ENCODE data around the gene ZPR1. TPM values are rescaled to one million over a fixed set of nuclear protein-coding genes. Genes with fewer than 3 reads are reported as not detected.
A peak's percentile ranks its signal among the peaks of the same experiment; 100 is the strongest.
"Not testable (repeated sequence)": the region's sequence is repeated elsewhere in the genome, so short reads cannot be mapped to it uniquely, and the experiment has no call there.

ZPR1 gene, protein sequence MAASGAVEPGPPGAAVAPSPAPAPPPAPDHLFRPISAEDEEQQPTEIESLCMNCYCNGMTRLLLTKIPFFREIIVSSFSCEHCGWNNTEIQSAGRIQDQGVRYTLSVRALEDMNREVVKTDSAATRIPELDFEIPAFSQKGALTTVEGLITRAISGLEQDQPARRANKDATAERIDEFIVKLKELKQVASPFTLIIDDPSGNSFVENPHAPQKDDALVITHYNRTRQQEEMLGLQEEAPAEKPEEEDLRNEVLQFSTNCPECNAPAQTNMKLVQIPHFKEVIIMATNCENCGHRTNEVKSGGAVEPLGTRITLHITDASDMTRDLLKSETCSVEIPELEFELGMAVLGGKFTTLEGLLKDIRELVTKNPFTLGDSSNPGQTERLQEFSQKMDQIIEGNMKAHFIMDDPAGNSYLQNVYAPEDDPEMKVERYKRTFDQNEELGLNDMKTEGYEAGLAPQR
- 36.6 and 44.7 TPM in 2 replicates for total RNA-seq (2014; rRNA removed; shearing (Covaris generic))

DNA sequence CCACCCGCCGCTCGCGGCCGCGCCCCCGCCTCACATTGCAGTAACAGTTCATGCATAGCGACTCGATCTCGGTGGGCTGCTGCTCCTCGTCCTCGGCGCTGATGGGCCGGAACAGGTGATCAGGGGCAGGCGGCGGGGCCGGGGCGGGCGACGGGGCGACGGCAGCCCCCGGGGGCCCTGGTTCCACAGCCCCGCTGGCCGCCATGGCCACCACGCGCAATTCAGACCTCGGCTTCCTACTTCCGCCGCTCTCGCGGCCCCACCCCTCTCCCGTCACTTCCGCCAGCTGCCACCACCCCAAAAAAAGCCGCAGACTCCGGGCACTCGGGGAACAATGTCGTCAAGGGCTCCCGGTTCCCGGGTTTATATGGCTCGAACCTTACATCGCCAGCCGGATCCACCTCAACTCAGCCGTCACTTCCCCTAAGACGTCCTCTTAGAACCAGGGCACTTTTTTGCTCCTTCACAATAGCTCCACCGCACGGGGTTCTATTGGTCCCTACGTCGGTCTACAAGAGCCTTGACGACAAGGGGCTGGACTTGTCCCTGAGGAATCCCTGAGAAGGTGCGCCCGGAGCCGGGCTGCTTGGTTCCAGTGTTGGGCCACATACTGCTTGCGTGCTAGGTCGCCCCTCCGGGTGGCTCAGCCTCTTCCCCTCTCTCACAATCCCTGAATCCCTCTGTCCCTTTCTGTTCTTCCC is at the start of gene ZPR1:
TSS of gene ZPR1 (minus strand) at position 238 of the 701 bp plus-strand sequence. CDS start at position 205, 33 bp downstream.
- peak; percentile 43 for DNase-seq (ENCODE audit: low spot score)

DNA sequence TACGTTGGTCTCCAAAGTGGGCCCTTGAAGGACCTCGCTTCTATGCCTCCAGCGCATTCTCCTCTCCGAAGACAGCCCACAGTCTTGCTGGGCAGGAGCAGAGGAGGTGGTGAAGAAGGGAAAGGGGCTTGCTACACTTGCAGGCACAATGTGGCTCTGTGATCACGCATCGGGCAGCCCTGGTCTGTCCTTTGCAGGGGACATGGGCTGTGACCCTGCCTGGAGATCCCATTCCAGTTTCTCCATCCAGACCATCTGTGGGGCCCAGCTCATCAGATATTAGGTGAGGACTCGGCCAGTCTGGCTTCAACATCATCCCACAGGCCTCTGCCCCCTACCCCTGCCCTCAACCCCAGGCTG is 48.8 kb upstream of the ZPR1 start:
- no peak for DNase-seq (ENCODE audit: low spot score)

DNA sequence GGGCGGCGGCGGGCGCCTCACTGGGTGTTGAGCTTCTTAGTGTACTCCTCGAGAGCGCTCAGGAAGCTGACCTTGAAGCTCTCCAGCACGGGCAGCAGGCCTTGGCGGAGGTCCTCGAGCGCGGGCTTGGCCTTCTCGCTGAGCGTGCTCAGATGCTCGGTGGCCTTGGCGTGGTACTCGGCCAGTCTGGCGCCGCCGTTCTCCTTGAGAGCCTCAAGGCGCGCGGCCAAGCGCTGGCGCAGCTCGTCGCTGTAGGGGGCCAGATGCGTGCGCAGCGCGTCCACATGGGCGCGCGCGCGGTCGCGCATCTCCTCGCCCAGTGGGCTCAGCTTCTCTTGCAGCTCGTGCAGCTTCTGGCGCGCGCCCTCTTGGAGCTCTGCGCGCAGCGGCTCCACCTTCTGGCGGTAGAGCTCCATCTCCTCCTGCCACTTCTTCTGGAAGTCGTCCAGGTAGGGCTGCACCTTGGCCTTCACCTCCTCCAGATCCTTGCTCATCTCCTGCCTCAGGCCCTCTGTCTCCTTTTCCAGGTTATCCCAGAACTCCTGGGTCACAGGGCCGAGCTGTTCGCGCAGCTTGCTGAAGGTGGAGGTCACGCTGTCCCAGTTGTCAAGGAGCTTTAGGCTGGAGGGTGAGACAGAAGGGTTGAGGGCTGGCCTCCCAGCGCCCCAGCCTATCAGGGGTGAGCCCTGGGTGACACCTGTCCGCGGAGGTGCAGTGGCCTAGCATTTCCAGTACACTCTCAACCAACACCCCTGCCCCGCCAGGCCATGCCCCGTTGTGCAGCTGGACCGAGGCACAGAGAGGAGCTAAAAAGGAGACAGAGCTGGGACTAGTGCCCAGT is 48.2 kb upstream of the ZPR1 start:
- no peak for DNase-seq (ENCODE audit: low spot score)

DNA sequence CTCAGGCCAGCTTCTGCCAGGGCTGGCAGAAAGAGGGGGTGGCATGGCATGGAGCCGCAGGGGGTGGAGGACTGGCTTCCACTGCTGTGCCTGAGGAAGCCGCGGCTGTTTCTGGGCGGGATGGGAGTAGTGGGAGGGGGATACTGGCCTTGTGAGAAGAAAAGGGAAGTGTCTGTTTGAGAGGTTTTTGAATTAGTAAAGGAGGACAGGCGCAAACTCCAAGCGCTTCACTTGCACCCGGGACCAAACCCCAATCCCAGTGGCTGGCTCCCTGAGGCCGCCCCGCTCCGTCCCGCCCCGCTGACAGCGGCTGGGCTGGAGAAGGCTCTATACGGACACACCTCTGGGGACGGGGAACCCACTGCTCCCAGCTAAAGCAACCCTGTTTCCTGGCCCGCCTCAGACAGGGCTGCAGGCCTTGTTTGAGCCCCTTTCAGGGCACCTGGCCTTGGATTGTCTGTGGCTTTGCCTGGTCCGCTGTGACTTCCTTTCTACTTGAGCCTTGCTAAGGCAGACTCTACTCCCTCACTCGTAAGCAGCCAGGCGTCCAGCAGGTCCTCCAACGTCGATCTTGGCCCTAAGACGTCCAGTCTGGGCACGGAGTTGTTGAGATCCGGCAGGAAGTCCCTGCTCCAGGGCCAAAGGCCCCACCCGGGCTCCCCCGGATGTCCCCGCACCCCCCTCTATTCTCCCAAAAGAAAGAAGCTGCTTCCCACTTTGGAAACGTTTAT is 47.4 kb upstream of the ZPR1 start:
- no peak for DNase-seq (ENCODE audit: low spot score)

DNA sequence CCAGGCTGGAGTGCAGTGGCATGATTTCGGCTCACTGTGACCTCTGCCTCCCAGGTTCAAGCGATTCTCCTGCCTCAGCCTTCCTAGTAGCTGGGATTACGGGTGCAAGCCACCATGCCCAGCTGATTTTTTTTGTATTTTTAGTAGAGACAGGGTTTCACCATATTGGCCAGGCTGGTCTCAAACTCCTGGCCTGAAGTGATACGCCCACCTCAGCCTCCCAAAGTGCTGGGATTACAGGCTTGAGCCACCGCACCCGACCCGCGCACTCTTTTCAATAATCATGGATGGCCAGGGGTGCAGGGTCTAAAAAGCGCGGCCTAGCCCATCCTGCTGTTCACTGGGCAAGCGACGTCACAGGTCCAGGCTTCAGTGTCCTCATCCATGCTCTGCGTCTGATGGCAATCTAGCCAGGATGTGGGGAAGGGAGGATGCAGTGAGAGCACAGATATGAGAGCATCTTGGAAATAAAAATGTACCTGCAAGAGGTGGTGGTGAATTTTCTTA is 46.8 kb upstream of the ZPR1 start:
- DNase-seq (ENCODE audit: low spot score): not testable (repeated sequence)

DNA sequence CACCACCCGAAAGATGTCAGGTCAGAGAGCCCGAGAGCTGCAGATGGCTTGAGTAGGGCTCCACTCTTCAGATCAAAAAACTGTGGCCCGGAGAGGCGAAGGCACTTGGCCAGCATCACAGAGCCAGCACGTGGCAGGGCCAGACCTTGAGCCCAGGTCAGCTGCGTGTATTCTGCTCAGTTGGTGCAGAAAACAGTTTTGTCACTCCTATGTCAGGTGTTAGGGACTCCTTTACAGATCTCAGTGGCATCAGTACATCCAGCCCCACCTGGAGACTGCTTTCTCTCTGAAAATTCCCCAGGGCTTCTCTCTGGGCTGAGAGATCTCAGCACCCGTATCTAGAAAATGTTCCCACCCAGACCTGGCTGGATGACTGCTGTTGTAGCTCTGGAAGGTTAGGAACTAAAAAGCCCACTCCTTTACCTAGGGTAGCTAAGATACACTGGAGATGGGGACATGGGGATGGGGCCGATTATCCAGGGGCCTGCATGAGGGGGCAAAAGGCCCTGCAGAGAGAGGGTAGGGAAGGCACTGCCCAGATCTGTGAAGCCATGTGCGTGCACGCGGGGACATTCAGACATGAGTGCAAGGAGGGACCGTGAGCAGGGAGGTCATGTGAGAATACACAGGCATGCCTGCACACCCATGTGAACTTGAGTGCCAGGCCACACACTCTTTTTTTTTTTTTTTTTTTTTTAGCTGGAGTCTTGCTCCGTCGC is 46.2 kb upstream of the ZPR1 start:
- no peak for DNase-seq (ENCODE audit: low spot score)

DNA sequence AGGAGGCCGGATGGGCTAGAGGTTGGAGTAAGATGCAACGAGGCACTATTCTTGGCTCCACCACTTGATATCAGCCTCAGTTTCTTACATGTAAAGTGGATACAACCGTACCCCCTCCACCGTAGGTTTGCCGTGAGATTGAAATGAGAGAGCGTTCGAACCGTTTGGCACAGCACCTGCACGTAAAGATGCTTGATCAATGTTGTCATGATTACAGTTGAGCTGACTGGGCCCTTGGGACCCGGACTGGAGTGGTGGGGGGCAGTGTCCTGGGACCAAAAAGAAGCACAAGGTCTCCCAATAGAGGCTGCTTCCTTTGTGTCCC is 45.6 kb upstream of the ZPR1 start:
- DNase-seq (ENCODE audit: low spot score): no peak

DNA sequence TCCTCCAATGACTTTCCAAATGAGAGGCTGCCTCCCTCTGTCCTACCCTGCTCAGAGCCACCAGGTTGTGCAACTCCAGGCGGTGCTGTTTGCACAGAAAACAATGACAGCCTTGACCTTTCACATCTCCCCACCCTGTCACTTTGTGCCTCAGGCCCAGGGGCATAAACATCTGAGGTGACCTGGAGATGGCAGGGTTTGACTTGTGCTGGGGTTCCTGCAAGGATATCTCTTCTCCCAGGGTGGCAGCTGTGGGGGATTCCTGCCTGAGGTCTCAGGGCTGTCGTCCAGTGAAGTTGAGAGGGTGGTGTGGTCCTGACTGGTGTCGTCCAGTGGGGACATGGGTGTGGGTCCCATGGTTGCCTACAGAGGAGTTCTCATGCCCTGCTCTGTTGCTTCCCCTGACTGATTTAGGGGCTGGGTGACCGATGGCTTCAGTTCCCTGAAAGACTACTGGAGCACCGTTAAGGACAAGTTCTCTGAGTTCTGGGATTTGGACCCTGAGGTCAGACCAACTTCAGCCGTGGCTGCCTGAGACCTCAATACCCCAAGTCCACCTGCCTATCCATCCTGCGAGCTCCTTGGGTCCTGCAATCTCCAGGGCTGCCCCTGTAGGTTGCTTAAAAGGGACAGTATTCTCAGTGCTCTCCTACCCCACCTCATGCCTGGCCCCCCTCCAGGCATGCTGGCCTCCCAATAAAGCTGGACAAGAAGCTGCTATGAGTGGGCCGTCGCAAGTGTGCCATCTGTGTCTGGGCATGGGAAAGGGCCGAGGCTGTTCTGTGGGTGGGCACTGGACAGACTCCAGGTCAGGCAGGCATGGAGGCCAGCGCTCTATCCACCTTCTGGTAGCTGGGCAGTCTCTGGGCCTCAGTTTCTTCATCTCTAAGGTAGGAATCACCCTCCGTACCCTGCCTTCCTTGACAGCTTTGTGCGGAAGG is 44.8 kb upstream of the ZPR1 start:
- no peak for DNase-seq (ENCODE audit: low spot score)

DNA sequence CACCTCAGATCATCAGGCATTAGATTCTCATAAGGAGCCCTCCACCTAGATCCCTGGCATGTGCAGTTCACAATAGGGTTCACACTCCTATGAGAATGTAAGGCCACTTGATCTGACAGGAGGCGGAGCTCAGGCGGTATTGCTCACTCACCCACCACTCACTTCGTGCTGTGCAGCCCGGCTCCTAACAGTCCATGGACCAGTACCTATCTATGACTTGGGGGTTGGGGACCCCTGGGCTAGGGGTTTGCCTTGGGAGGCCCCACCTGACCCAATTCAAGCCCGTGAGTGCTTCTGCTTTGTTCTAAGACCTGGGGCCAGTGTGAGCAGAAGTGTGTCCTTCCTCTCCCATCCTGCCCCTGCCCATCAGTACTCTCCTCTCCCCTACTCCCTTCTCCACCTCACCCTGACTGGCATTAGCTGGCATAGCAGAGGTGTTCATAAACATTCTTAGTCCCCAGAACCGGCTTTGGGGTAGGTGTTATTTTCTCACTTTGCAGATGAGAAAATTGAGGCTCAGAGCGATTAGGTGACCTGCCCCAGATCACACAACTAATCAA is 44.0 kb upstream of the ZPR1 start:
- DNase-seq (ENCODE audit: low spot score): no peak

DNA sequence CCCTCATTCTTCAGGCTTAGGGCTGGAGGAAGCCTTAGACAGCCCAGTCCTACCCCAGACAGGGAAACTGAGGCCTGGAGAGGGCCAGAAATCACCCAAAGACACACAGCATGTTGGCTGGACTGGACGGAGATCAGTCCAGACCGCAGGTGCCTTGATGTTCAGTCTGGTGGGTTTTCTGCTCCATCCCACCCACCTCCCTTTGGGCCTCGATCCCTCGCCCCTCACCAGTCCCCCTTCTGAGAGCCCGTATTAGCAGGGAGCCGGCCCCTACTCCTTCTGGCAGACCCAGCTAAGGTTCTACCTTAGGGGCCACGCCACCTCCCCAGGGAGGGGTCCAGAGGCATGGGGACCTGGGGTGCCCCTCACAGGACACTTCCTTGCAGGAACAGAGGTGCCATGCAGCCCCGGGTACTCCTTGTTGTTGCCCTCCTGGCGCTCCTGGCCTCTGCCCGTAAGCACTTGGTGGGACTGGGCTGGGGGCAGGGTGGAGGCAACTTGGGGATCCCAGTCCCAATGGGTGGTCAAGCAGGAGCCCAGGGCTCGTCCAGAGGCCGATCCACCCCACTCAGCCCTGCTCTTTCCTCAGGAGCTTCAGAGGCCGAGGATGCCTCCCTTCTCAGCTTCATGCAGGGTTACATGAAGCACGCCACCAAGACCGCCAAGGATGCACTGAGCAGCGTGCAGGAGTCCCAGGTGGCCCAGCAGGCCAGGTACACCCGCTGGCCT is 42.5 kb upstream of the ZPR1 start:
- no peak for DNase-seq (ENCODE audit: low spot score)

DNA sequence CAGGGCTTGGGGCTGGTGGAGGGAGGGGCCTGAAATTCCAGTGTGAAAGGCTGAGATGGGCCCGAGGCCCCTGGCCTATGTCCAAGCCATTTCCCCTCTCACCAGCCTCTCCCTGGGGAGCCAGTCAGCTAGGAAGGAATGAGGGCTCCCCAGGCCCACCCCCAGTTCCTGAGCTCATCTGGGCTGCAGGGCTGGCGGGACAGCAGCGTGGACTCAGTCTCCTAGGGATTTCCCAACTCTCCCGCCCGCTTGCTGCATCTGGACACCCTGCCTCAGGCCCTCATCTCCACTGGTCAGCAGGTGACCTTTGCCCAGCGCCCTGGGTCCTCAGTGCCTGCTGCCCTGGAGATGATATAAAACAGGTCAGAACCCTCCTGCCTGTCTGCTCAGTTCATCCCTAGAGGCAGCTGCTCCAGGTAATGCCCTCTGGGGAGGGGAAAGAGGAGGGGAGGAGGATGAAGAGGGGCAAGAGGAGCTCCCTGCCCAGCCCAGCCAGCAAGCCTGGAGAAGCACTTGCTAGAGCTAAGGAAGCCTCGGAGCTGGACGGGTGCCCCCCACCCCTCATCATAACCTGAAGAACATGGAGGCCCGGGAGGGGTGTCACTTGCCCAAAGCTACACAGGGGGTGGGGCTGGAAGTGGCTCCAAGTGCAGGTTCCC is 41.8 kb upstream of the ZPR1 start, which contains the start of gene APOC3:
TSS of gene APOC3 (plus strand) at position 383 of the 659 bp plus-strand sequence. CDS start 676 bp downstream, outside the sequence.
- no peak for DNase-seq (ENCODE audit: low spot score)

DNA sequence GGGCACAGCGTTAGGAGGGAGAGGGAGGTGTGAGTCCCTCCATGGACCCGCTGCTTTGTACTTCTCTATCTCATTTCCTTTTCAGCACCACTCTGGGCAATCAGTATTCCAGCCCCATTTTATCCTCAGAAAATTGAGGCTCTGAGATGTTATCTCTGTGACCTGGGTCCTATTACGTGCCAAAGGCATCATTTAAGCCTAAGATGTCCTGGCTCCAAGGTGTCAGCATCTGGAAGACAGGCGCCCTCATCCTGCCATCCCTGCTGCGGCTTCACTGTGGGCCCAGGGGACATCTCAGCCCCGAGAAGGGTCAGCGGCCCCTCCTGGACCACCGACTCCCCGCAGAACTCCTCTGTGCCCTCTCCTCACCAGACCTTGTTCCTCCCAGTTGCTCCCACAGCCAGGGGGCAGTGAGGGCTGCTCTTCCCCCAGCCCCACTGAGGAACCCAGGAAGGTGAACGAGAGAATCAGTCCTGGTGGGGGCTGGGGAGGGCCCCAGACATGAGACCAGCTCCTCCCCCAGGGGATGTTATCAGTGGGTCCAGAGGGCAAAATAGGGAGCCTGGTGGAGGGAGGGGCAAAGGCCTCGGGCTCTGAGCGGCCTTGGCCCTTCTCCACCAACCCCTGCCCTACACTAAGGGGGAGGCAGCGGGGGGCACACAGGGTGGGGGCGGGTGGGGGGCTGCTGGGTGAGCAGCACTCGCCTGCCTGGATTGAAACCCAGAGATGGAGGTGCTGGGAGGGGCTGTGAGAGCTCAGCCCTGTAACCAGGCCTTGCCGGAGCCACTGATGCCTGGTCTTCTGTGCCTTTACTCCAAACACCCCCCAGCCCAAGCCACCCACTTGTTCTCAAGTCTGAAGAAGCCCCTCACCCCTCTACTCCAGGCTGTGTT is 41.1 kb upstream of the ZPR1 start:
- DNase-seq (ENCODE audit: low spot score): no peak

DNA sequence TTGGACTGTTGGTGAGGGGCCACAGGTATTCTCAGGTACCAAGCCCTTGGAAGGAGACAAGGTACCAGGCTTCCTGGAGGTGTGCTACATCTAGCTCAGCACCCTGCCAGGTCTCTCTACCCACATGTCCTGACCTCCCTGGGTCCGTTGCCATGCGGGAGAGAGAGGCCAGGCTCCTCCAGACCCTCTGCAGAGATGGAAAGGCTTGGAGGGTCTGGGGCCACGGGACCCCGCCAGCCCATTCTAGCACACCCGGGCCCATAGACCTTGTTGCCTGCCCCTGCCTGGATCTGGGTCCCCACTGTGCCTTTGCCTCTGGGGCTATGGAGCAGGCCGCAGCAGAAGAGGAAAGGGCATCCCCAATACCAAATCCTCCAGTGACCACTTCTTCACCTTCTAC is 39.6 kb upstream of the ZPR1 start:
- DNase-seq (ENCODE audit: low spot score): no peak

DNA sequence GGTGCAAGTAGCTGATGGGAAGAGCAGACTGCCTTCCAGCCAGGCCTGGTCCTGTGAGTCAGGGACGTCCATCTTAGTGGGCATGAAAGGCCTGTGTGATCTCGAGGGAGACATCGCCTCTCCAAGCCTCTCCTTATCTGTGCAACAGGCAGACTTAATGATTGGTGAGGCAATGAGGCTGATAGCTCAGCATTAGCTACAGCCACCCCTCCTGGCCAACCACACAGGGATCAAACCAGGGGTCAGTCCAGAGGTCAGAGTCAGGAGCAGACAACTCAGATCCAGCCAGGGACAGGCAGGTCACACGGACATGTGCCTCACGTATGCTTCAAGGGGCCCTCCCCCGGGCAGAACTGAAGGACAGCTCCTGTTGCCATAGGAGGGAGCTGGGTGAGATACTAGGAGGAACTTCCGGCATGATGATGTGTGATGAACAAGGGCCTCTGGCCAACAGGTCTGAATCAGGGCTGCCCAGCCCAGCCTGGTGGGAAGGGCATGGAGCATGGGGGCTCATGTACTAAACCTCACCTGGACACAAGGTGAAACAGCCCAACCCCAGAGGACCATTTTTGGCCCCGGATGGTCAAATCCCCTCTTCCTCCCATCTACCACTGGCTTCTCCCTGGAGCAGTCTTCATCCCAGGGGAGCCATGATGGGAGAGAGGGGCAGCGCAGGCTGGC is 39.1 kb upstream of the ZPR1 start:
- DNase-seq (ENCODE audit: low spot score): no peak

DNA sequence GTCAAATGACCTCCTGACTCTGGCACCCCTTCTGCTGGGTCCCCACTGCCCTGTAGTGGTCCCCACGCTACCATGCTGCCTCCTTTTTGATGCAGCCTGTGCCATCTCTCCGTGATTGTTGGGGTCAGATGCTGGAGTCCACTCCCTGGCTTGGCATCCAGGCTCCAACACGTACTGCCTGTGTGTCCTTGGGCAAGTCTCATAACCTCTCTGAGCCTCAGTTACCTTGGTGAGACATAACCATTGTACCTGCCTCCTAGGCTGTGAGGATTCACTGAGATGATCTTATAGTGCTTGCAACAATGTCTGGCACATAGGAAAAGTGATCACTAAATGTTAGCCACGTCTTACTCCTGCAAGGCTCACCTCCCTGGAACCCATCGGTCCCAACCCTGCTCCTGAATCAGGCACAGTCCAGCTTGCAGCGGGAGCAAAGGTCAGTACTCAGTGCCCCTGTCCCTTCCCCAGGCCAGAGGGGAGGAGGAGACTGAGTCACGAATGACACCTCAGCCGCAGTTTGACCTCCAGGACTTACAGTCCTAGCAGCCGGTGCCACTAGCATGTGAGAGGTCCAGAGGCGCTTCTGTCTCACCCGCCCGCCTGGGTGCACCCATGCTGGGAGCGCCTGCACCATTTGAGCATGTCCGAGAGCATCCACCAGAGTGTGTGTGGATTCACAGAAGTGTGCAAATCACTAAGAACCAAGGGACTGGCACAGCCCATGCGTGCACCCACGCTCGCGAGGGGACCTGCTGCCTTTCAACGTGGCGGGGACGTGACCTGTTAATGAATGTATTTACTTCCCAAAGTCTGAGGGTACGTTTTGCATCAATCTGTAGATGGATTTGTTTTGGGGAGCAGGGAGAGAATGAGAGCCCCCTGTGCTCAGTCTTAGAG is 38.3 kb upstream of the ZPR1 start:
- DNase-seq (ENCODE audit: low spot score): no peak

Measured in A172 (cell line).